CD1c-positive myeloid dendritic cell (primary cell): ENCODE data around the gene RPEL1.

Experiments
- DNase-seq: peaks from one replicate; pipeline ENCODE4 v3.0.0-alpha.2; 2016; ENCODE audit errors: extremely low spot score

The RPEL1 gene

GRCh38 chr10:103278862-103279298 lies 33.2 kb downstream of the RPEL1 start:
- peak; percentile 50 for DNase-seq

DNA sequence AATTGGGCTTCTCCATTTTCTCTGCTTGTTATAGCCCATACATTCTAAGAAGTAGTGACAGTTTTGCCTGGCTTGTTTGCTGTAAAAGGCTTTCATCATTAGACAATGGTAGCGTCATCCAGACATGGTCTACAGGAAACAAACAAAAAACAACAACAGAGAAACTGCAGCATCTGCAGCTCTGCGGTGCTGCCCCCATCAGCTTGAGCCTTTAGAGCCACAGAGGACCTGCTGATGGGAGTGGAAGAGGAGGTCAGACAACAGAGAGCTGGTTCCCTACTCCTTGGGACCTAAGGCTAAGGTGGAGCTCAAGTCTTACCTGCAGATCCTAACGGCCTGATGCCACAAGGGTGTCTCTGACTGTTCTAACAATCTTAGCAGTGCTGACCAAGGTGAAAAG lies 34.3 kb downstream of the RPEL1 start:
- DNase-seq: no peak

- no peak for DNase-seq
Measured at GRCh38 chr10:103280506-103280905, 34.8 kb downstream of the RPEL1 start.

GRCh38 chr10:103281753-103282152 lies 36.1 kb downstream of the RPEL1 start:
- DNase-seq: no peak

- DNase-seq: no peak
Measured at GRCh38 chr10:103282961-103283360, 37.3 kb downstream of the RPEL1 start.

- peak; percentile 58 for DNase-seq
Measured at GRCh38 chr10:103284170-103284569, 38.5 kb downstream of the RPEL1 start.

- no peak for DNase-seq
Measured at GRCh38 chr10:103287992-103288391, 42.3 kb downstream of the RPEL1 start.

- DNase-seq: no peak
Measured at GRCh38 chr10:103291588-103291987, 45.9 kb downstream of the RPEL1 start.

GRCh38 chr10:103295374-103296015 lies 49.8 kb downstream of the RPEL1 start:
- DNase-seq: no peak
